Smooth muscle cell (in vitro differentiated cells): ENCODE results near the gene TMEM95. TPM values are rescaled to one million over a fixed set of nuclear protein-coding genes. Genes with fewer than 3 reads are reported as not detected.

ENCODE experiments used
- DNase-seq: peaks from one replicate; lab custom pipeline; 2025; ENCODE audit not compliant: unreplicated experiment; lab: John Stamatoyannopoulos, UW
- H2AFZ ChIP-seq: fragments of 200-600 bp; sonication (generic); 2 replicates; pipeline ENCODE4 v1.6.0; 2016; ENCODE audit warnings: antibody characterized with exemption, low read depth, mild to moderate bottlenecking
- H3F3A ChIP-seq: fragments of 200-600 bp; sonication (generic); 2 replicates; pipeline ENCODE4 v1.6.0; 2017; ENCODE audit warnings: antibody characterized with exemption, low read depth
- H3K27ac ChIP-seq: fragments of 200-600 bp; sonication (generic); 2 replicates; pipeline ENCODE4 v1.5.1; 2016; ENCODE audit warnings: low read depth, mild to moderate bottlenecking
- H3K27me3 ChIP-seq: fragments of 200-600 bp; sonication (generic); 2 replicates; pipeline ENCODE4 v1.6.1; 2016; ENCODE audit warnings: low read depth, mild to moderate bottlenecking
- H3K36me3 ChIP-seq: fragments of 200-600 bp; sonication (generic); 2 replicates; pipeline ENCODE4 v1.5.1; 2016; ENCODE audit warnings: low read depth
- H3K4me1 ChIP-seq: fragments of 200-600 bp; sonication (generic); 2 replicates; pipeline ENCODE4 v1.5.1; 2016; ENCODE audit warnings: low read depth
- H3K4me2 ChIP-seq: fragments of 200-600 bp; sonication (generic); 2 replicates; pipeline ENCODE4 v1.6.0; 2016; ENCODE audit warnings: mild to moderate bottlenecking
- H3K4me3 ChIP-seq: fragments of 200-600 bp; sonication (generic); 2 replicates; pipeline ENCODE4 v1.5.1; 2016; ENCODE audit warnings: mild to moderate bottlenecking
- H3K79me2 ChIP-seq: fragments of 200-600 bp; sonication (generic); 2 replicates; pipeline ENCODE4 v1.6.0; 2016; ENCODE audit warnings: low read depth, mild to moderate bottlenecking
- H3K9ac ChIP-seq: fragments of 200-600 bp; sonication (generic); 2 replicates; pipeline ENCODE4 v1.6.0; 2016; ENCODE audit warnings: low read depth
- H3K9me3 ChIP-seq: fragments of 200-600 bp; sonication (generic); replicated peaks from 2 replicates; pipeline ENCODE4 v1.5.1; 2016; ENCODE audit warnings: low read depth
- H4K20me1 ChIP-seq: fragments of 200-600 bp; sonication (generic); 2 replicates; pipeline ENCODE4 v1.6.0; 2016; ENCODE audit warnings: low read depth
- WGBS: methylation state at CpG from one replicate; pipeline ENCODE4 v1.1.7; 2016; ENCODE audit warnings: low lambda C conversion rate; 5-methylcytosine and 5-hydroxymethylcytosine counted together
- polyA plus RNA-seq: library from polyadenylated mRNA; unstranded; fragments of >200 nt; fragmentation: Nextera tagmentation; extraction: Ambion mirVana; gene quantifications from 2 replicates; pipeline ENCODE4 v1.2.1, GENCODE V29; 2016
- total RNA-seq: library from RNA; depleted of rRNA; stranded (reverse); fragments of >200 nt; gene quantifications from 2 replicates; pipeline ENCODE4 v1.2.3, GENCODE V29; 2014
- TF ChIP-seq, protein P1 (sequence below): fragments of 200-600 bp; sonication (generic); IDR thresholded peaks from 2 replicates; pipeline ENCODE4 v1.5.1; 2017; ENCODE audit warnings: borderline replicate concordance, mild to moderate bottlenecking, antibody characterized with exemption; ENCODE audit not compliant: insufficient read depth, poor library complexity, severe bottlenecking

The TMEM95 gene
- total and polyA plus RNA-seq, 2 experiments from 2014 or later, result not detected

DNA sequence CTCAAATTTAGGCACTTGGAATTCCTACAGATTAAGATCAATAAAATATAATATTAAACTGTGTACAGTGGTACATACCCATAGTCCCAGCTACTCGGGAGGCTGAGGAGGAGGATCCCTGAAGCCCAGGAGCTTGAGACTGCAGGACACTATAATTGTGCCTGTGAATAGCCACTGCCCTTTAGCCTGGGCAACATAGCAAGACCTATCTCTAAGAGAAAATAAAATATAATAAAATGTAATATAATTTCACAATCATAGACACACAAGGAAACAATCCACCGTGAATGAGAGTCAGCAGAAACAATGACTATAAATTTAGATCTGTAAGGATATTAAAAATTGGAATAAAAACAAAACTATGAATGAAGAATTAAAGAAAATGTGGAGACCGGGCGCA lies 15.9 kb downstream of the TMEM95 start:
- Histone ChIP-seq H3K4me1 (no peaks in the 10 kb centered on the region), H4K20me1 (no peaks in the 10 kb centered on the region), H2AFZ (no peak overlapping the region), H3K27ac (no peak overlapping the region), H3K4me2 (no peak overlapping the region), H3K36me3 (no peaks in the 10 kb centered on the region), H3K79me2 (no peaks in the 10 kb centered on the region), H3K27me3 (no peaks in the 10 kb centered on the region), H3K4me3 (no peak overlapping the region), H3K9ac (no peak overlapping the region), H3F3A (no peaks in the 10 kb centered on the region), H3K9me3 (no peaks in the 10 kb centered on the region)
- DNase-seq, result no peak
- WGBS, result 95% methylated on average over 4 of the region's 4 CpGs
- TF ChIP-seq, protein P1, sequence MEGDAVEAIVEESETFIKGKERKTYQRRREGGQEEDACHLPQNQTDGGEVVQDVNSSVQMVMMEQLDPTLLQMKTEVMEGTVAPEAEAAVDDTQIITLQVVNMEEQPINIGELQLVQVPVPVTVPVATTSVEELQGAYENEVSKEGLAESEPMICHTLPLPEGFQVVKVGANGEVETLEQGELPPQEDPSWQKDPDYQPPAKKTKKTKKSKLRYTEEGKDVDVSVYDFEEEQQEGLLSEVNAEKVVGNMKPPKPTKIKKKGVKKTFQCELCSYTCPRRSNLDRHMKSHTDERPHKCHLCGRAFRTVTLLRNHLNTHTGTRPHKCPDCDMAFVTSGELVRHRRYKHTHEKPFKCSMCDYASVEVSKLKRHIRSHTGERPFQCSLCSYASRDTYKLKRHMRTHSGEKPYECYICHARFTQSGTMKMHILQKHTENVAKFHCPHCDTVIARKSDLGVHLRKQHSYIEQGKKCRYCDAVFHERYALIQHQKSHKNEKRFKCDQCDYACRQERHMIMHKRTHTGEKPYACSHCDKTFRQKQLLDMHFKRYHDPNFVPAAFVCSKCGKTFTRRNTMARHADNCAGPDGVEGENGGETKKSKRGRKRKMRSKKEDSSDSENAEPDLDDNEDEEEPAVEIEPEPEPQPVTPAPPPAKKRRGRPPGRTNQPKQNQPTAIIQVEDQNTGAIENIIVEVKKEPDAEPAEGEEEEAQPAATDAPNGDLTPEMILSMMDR, result no peak

DNA sequence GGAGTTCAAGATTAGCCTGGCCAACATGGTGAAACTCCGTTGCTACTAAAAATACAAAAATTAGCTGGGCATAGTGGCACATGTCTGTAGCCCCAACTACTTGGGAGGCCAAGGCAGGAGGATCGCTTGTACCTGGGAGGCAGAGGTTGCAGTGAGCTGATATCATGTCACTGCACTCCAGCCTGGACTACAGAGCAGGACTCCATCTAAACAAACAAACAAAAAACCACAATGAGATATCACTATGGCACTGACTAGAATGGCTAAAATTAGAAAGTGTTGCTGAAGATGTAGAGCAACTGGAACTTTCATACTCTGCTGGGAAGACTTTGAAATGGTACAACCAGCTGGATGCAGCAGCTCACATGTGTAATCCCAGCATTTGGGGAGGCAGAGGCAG lies 19.4 kb downstream of the TMEM95 start:
- H3K9me3 ChIP-seq, result no peaks in the 10 kb centered on the region
- H3K4me3 ChIP-seq, result no peak overlapping the region
- no peak overlapping the region for H2AFZ ChIP-seq
- H3F3A ChIP-seq, result no peaks in the 10 kb centered on the region
- no peak overlapping the region for H3K27ac ChIP-seq
- H3K4me2 ChIP-seq, result no peak overlapping the region
- H3K36me3 ChIP-seq, result no peaks in the 10 kb centered on the region
- no peaks in the 10 kb centered on the region for H3K4me1 ChIP-seq
- WGBS, result 98% methylated on average over 2 of the region's 2 CpGs
- TF ChIP-seq, protein P1, result no peak
- DNase-seq, result no peak
- no peaks in the 10 kb centered on the region for H3K79me2 ChIP-seq
- no peaks in the 10 kb centered on the region for H4K20me1 ChIP-seq
- H3K9ac ChIP-seq, result no peak overlapping the region
- H3K27me3 ChIP-seq, result no peaks in the 10 kb centered on the region

DNA sequence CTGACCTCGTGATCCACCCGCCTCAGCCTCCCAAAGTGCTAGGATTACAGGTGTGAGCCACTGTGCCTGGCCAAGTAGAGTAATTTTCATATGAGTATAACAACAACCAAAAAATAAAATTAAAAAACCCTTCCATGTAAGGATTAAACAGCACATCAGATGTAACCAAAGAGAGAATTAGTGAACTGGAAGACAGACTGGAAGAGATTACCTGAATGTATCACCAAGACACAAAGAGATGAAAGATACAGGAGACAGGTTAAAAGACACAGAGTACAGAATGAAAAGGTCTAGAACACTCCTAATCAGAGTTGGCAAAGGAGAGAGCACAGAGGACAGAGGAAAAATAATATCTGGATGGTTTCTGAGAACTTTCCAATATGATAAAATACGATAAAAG lies 24.2 kb downstream of the TMEM95 start:
- no peak overlapping the region for H3K9ac ChIP-seq
- no peaks in the 10 kb centered on the region for H3K79me2 ChIP-seq
- H3K4me3 ChIP-seq, result no peak overlapping the region
- H3F3A ChIP-seq, result no peaks in the 10 kb centered on the region
- WGBS, result 98% methylated on average over 3 of the region's 3 CpGs
- DNase-seq, result no peak
- no peak overlapping the region for H3K4me2 ChIP-seq
- H2AFZ ChIP-seq, result no peak overlapping the region
- TF ChIP-seq, protein P1, result no peak
- no peaks in the 10 kb centered on the region for H3K9me3 ChIP-seq
- H4K20me1 ChIP-seq, result no peaks in the 10 kb centered on the region
- peaks cover 22% of the 10 kb centered on the region for H3K27me3 ChIP-seq
- no peaks in the 10 kb centered on the region for H3K36me3 ChIP-seq
- peaks cover 16% of the 10 kb centered on the region for H3K4me1 ChIP-seq
- no peak overlapping the region for H3K27ac ChIP-seq

DNA sequence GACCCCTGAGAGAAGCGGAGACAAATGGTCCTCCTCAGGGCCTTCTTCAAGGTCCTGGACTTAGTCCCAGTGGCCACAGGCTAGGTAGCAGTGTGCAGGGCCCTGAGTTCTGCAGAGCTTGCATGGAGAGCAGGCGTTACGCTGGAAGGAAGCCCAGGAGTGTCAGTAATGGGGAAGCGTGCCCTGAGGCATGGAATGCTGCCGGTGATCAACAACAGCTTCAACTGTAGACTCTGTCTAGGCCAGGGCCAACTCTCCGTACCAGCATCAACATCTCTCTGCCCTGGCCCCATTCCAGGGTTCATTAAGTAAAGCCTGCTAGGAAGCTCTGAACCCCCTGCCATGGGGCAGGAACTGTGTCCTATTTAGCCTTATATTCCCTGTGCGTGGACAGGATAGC lies 25.4 kb downstream of the TMEM95 start:
- peak overlapping the region; percentile 65 for H3K4me3 ChIP-seq
- no peaks in the 10 kb centered on the region for H3F3A ChIP-seq
- H3K4me2 ChIP-seq, result peak overlapping the region; percentile 95
- peaks cover 22% of the 10 kb centered on the region for H3K27me3 ChIP-seq
- no peaks in the 10 kb centered on the region for H4K20me1 ChIP-seq
- no peaks in the 10 kb centered on the region for H3K79me2 ChIP-seq
- peaks cover 19% of the 10 kb centered on the region for H3K4me1 ChIP-seq
- TF ChIP-seq, protein P1, result no peak
- WGBS, result 50% methylated on average over 7 of the region's 7 CpGs
- H3K9me3 ChIP-seq, result no peaks in the 10 kb centered on the region
- no peak for DNase-seq
- no peaks in the 10 kb centered on the region for H3K36me3 ChIP-seq
- H3K27ac ChIP-seq, result no peak overlapping the region
- H2AFZ ChIP-seq, result peak overlapping the region; percentile 51
- H3K9ac ChIP-seq, result peak overlapping the region; percentile 62
